GM18508 (cell line): ENCODE results near the gene OGDHL.
"Not testable (repeated sequence)": the region's sequence is repeated elsewhere in the genome, so short reads cannot be mapped to it uniquely, and the experiment has no call there.

Experiments
- ATAC-seq: cut with Tn5 transposase; IDR thresholded peaks from one replicate; pipeline ENCODE4 v1.9.1; 2021; ENCODE audit warnings: moderate number of reproducible peaks; ENCODE audit not compliant: insufficient read depth, unreplicated experiment

Gene OGDHL

DNA sequence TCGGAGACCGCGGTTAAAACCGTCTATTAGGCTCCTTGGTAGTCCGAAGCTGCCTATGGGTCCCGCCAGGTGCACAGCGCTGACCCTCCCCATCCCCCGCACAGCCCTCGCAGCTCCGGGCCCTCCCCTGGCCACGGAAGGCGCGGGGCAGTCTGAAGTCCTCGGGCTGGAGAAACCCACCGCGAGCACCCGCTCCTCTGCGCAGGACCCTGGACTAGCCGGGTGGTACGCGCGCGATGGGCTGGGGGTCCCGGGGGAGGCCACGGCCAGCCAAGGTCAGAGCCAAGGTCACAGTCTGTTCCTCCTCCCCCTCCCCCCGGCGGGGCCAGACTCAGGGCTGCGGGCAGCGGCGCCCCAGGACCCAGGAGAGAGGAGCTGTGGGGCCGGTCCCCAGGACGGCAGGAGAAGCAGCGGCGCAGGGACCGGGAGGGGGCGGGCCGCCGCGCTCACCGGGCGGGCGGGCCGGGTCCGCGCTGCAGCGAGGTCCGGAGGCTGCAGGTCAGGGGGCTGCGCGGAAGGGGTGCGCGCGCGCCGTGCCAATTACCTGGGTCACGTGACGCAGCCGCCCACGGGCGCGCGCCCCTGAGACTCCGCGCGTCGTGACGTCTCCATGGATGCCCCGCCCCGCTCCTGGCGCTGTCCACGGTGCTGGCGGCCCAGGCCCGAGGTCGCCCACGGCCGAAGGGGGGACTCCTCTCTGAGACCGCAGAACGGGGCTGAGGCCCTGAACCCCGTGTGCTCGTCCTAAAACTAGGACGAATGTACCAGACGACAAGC is at the start of gene OGDHL:
Gene OGDHL, minus strand, starts transcription at position 535 of the 777 bp plus-strand sequence. CDS start 3,731 bp downstream, outside the sequence.
- ATAC-seq, result no peak

- no peak for ATAC-seq
Observed at GRCh38 chr10:49803988-49804387, 41.9 kb upstream of the OGDHL start.

DNA sequence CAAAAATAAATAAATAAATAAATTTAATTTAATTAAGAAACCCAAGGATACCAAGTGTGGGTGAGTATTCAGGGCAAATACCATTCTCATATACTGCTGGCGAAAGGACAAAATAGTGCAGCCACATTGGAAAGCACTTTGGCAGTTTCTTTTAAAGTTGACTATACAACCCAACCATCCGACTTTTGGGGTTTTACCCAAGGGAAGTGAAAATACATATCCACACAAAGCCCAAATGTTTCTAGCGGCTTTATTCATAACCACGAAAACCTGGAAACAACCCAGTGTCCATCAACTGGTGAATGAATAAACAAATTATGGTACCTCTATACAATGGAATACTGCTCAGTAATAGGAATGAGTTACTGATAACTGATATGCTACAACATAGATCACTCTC is 36.2 kb upstream of the OGDHL start:
- no peak for ATAC-seq

- no peak for ATAC-seq
Observed at GRCh38 chr10:49791100-49791499, 29.0 kb upstream of the OGDHL start.

DNA sequence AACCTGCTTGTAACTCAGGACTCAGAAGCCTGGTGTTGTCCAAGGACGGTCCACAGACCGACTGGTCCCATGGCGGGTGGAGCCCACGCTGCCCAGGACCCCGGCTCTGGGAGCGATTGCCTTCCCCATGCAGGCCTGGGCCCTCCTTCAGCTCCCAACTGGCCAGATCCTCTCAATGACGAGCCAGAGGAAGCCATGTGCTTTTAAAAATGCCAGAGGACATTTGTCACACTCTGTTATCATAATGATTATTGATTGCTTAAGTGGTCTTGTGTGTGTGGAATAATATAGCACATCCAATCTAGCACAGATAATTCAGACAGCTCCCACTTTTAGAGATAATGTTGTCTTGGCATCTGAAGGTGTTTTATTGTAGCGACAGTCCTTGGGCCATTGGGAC is 22.6 kb upstream of the OGDHL start:
- no peak for ATAC-seq

DNA sequence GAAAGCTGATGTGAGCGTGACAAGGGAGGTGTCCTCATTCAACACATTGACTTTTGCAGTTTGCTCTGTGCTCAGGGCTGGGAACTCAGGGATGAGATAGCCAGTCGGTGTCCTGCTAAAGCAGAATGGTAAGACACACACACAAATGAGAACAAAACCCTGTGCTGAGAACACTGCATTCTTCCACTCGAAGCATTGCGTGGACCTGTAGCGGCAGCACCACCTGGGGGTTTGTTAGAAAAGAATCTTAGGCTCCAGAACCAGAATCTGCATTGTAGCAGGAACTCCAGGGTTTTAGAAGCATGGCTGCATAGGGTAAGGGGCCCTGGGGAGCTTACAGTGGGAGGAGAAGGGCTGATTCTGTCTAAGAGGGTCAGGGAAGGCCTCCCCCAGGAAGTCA is 21.5 kb upstream of the OGDHL start:
- ATAC-seq, result no peak

DNA sequence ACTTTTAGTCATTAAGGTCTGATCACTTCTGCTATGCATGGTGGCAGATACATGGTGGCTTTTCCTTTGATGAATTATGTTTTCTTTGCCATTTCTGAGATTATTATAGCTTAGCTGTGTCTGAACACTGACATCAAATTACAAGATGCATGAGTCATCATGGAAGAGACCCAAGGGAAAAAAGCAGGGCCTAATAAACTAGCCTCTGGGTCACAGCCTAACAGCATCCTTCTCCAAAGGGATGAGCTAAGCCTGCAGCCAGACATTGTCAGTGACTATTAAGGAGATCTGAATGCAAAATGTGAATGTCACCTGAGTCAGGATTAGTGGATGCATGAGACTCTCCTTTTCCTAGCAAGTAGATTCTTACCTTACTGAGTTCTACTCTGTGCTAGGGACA is 19.1 kb upstream of the OGDHL start:
- no peak for ATAC-seq

DNA sequence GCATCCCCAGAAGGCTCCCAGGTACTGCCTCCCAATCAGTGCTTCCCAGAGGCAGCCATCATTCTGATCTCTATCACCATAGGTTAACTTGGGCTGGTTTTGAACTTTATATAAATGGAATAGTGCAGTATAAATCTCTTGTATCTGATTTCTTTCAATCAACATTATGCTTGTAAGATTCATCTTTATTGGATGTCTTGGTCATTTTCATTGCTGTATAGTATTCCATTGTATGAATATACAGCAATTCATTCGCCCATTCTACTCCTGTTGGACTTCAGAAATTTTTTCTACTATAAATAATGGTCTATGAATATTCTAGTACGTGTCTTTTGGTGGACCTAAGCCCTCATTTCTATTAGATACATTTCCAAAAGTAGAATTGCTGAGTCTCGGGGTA is 16.1 kb upstream of the OGDHL start:
- ATAC-seq, result no peak

- ATAC-seq, result no peak
Observed at GRCh38 chr10:49776851-49777250, 14.7 kb upstream of the OGDHL start.

GRCh38 chr10:49775014-49775413 is 12.9 kb upstream of the OGDHL start:
- ATAC-seq, result no peak

DNA sequence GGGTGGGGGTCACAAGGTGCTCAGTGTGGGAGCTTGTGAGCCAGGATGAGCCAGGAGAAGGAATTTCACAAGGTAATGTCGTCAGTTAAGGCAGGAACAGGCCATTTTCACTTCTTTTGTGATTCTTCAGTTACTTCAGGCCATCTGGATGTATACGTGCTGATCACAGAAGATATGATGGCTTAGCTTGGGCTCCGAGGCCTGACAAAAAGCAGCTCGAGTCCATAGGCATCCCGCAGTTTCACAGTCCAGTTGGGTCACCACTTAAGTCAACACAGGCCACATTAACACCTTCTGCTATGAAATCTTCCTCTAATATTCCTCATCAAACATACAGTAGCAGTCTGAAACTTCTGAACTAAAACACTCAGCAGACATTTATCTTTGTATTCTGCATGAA is 10.8 kb upstream of the OGDHL start:
- not testable (repeated sequence) for ATAC-seq

DNA sequence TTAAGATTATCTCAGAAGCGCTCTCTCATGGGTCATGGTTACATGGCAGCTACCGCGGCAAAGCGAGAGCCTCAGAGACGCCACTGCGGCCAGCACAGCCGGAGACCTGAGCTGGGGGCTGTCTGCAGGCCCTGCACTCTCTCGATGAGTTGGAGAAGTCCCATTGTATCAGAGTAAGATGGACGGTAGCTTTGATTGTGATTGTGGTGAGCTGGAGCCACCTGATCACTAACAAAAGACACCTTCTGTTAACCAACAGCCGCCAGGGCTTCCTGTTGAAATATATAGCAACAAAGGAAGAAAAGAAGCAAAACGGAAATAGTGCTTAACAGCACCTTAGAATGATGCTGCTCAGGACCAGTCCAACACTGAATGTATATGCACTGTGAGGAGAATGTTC is 8.9 kb upstream of the OGDHL start:
- not testable (repeated sequence) for ATAC-seq

DNA sequence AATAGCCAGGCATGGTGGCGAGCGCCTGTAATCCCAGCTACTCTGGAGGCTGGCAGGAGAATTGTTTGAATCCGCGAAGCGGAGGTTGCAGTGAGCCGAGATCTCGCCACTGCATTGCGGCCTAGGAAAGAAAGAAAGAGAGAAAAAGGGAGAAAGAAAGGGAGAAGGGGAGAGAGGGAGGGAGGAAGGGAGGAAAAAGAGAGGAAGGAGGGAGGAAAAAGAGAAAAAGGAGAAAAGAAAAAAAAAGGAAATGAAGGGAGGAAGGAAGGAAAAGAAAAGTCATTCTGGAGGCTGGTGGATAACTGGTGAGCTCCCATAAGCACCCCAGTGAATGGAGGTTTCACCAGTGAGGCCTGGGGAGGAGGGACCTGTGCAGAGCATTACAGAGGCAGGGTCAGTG is 7.6 kb upstream of the OGDHL start:
- ATAC-seq, result no peak

- no peak for ATAC-seq
Observed at GRCh38 chr10:49768731-49769130, 6.6 kb upstream of the OGDHL start.

- ATAC-seq, result no peak
Observed at GRCh38 chr10:49768329-49768728, 6.2 kb upstream of the OGDHL start.

DNA sequence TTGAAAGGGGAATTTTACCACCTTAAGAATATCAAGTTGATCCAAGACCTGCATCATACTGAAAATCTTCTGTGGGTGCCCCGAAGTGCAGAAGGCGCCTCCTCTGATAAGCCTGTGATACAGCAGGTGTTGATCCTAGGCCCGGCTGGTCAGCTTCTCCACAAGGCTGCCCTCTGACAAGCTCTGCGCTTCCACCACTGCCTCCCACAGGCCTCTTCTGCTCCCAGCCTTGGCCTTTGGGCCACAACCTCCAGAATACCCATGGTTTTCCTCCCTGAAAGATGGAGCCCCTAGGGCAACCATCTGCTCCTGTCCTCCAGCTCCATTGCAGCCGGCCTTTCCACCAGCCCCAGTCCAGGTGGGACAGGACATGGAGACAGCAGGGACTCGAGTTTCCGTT is 5.6 kb upstream of the OGDHL start:
- no peak for ATAC-seq

GRCh38 chr10:49766484-49766883 is 4.4 kb upstream of the OGDHL start:
- no peak for ATAC-seq

GRCh38 chr10:49762566-49762877 is 399 bp upstream of the OGDHL start:
- ATAC-seq, result no peak

- no peak for ATAC-seq
Observed at GRCh38 chr10:49761201-49761788, 828 bp downstream of the OGDHL start.

DNA sequence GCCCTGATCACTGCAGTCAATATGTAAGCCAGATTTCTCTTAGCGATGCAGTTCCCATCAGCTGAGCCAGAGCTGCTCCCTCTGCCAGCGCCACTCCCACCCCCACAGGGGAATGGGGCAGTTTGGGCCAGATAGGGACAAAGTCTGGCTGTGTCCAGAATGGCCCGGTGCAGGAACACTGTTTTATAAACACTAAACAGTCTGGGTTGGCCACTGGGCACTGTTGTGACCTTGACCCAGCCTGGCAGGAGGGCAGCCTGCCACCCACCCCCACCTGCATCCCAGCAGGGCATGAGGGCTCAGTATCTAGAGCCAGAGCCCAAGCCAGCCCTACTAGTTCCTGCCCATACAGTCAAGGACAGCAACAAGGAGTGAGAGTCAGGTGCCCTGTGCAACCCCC is 1.3 kb downstream of the OGDHL start:
- no peak for ATAC-seq

DNA sequence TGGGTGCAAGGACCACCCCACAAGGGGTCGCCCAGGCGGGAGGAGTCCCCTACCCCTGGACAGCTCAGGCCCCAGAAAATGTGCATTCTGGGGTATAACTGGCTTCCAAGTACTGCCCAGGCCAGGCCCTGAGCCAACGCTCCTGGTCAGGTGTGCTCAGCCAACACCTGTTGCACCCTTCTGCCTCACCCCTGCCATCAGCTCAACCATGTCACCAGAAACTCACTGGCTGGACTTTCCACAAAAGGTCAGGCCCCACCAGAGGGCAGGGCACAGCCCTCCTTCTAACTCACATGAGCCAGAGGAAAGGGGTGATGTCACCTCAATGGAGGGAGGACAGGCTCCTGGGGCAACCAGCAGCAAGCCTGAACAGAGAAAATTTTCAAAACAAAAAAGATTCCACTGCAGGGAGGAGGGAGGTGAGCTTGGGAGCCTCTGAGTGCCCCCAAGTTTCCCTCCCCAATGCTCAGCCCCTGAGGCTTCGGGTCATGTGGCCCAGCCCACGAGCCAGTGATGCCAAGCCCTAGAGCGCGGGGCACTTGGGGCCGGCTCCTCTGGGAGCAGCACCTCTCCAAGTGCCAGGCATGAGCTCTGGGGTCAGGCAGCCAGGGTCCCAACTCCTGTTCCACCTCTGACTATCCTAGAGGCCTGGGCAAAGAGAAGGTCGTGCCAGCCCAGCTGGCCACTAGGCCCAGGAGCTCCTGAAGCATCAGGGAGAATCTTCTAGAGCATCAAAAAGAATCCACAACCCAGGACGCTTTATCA is 2.2 kb downstream of the OGDHL start:
- no peak for ATAC-seq
